ENCODE measurements around the gene CCR9.

Gene CCR9

DNA sequence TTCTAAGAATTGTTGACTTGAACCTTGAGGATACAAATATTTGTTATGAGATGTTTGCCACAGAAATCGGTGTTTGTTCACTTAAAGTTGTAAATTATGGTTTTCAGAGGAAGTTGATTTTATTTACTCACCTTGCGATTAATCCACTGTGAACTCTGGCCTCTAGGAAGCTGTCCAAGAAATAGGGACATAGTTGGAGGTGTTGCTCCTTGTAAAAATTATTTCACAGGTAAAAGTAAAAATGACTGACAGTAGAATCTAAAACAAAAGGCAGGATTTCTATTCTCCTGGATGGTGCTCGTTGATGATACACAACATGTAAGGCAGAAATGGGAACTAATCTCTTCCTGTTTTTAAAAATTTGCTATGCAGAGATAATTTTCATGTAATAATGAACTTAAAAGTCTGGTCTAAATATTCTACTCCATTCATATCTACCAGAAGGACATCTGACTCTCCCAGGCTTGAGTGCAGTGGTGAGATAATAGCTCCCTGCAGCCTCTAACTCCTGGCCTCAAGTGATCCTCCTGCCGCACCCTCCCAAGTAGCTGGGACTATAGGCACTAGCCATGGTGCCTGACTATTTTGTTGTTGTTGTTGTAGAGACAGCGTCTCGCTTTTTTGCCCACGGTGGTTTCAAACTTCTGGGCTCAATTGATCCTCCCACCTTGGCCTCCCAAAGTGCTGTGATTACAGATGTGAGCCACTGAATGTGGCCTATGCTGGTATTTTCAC is 27.4 kb upstream of the CCR9 start:
- Histone ChIP-seq H3K4me3 (ENCODE audit: insufficient read depth, low read length, poor library complexity, severe bottlenecking) (no peak overlapping the region), H3K27ac (ENCODE audit: low read depth, low read length) (no peak overlapping the region), H3K36me3 (ENCODE audit: low read length) (no peaks in the 10 kb centered on the region), H4K20me1 (ENCODE audit: low read depth, low read length) (no peaks in the 10 kb centered on the region), H3K9ac (ENCODE audit: low read length) (no peak overlapping the region), H3F3A (ENCODE audit: insufficient read depth) (no peaks in the 10 kb centered on the region), H3K4me2 (ENCODE audit: low read depth, low read length, poor library complexity, severe bottlenecking) (no peak overlapping the region), H3K79me2 (ENCODE audit: insufficient read depth, low read length) (no peaks in the 10 kb centered on the region), H3K9me3 (ENCODE audit: insufficient read depth, low read length) (no peaks in the 10 kb centered on the region), H2AFZ (ENCODE audit: low read depth, low read length, severe bottlenecking) (no peak overlapping the region), H3K9me2 (replicated peaks; ENCODE audit: insufficient read depth, low read length) (no peaks in the 10 kb centered on the region), H3K27me3 (ENCODE audit: low read length) (no peaks in the 10 kb centered on the region)
- TF ChIP-seq EZH2phosphoT487 (conservative IDR thresholded peaks at IDR 0.05; ENCODE audit: low read length) (no peak), CTCF (IDR thresholded peaks at IDR 0.05; ENCODE audit: insufficient read depth, low read length, poor library complexity, severe bottlenecking) (no peak)

DNA sequence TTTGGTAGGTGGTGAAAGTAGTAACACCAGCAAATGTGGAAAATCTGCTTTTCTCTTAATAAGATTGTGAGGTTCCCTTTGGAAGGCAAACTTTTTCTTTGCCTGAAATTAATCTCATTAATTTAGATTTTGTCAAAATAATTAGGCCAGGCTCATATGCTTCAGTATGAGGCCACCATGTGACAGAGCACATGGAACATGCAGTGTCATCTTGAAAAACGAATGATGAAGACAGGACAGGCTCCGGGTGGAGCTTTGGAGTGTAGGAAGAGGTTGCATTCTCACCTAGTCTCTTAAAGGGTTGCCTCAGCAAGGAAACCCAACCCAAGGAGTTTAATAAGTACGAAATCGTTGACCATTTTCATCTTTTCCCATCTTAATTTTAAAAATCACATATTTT is 25.9 kb upstream of the CCR9 start:
- Histone ChIP-seq H2AFZ (ENCODE audit: low read depth, low read length, severe bottlenecking) (no peak overlapping the region), H3K27me3 (ENCODE audit: low read length) (no peaks in the 10 kb centered on the region), H3K9me2 (replicated peaks; ENCODE audit: insufficient read depth, low read length) (no peaks in the 10 kb centered on the region), H4K20me1 (ENCODE audit: low read depth, low read length) (no peaks in the 10 kb centered on the region), H3K9me3 (ENCODE audit: insufficient read depth, low read length) (no peaks in the 10 kb centered on the region), H3K4me2 (ENCODE audit: low read depth, low read length, poor library complexity, severe bottlenecking) (no peak overlapping the region), H3K36me3 (ENCODE audit: low read length) (no peaks in the 10 kb centered on the region), H3K27ac (ENCODE audit: low read depth, low read length) (no peak overlapping the region), H3K4me3 (ENCODE audit: insufficient read depth, low read length, poor library complexity, severe bottlenecking) (no peak overlapping the region), H3F3A (ENCODE audit: insufficient read depth) (no peaks in the 10 kb centered on the region), H3K9ac (ENCODE audit: low read length) (no peak overlapping the region), H3K79me2 (ENCODE audit: insufficient read depth, low read length) (no peaks in the 10 kb centered on the region)
- TF ChIP-seq CTCF (IDR thresholded peaks at IDR 0.05; ENCODE audit: insufficient read depth, low read length, poor library complexity, severe bottlenecking) (no peak), EZH2phosphoT487 (conservative IDR thresholded peaks at IDR 0.05; ENCODE audit: low read length) (no peak)

DNA sequence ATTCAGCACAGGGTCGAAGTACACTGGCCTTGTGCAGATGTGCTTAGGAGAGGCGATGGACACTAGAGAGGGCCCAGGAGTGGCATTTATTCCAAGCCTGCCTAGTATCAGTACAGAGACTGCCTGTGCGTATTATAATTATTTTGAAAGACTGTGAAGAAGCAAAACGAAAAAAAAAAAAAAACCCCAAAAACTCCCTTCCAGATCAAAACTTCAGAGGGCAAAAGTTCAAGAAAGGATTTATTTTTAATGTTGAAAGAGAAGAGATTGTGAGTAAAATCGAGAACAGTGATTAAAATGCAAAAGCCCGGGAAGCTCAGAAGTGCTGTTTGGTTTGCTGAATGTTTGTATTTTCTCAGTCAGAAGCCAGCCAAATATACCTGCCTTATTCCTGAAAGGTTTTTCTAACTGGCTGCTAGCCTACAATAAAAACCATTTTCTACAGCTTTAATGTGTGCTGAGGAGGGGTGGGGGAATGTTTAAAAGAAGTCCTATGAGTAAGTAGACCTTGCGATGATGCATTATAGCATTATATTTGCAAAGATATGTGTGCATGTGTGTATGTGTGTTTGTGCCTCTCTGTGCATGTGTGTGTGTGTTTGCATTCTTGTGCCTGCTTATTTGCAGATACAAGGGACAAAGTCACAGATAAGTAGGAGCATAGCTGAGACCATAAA is 25.2 kb upstream of the CCR9 start:
- Histone ChIP-seq H3K9me3 (ENCODE audit: insufficient read depth, low read length) (no peaks in the 10 kb centered on the region), H3K79me2 (ENCODE audit: insufficient read depth, low read length) (no peaks in the 10 kb centered on the region), H3K9ac (ENCODE audit: low read length) (no peak overlapping the region), H3K4me3 (ENCODE audit: insufficient read depth, low read length, poor library complexity, severe bottlenecking) (no peak overlapping the region), H3K27ac (ENCODE audit: low read depth, low read length) (no peak overlapping the region), H3K4me2 (ENCODE audit: low read depth, low read length, poor library complexity, severe bottlenecking) (no peak overlapping the region), H3K9me2 (replicated peaks; ENCODE audit: insufficient read depth, low read length) (no peaks in the 10 kb centered on the region), H3K27me3 (ENCODE audit: low read length) (no peaks in the 10 kb centered on the region), H2AFZ (ENCODE audit: low read depth, low read length, severe bottlenecking) (no peak overlapping the region), H3F3A (ENCODE audit: insufficient read depth) (no peaks in the 10 kb centered on the region), H4K20me1 (ENCODE audit: low read depth, low read length) (no peaks in the 10 kb centered on the region), H3K36me3 (ENCODE audit: low read length) (no peaks in the 10 kb centered on the region)
- TF ChIP-seq EZH2phosphoT487 (conservative IDR thresholded peaks at IDR 0.05; ENCODE audit: low read length) (no peak), CTCF (IDR thresholded peaks at IDR 0.05; ENCODE audit: insufficient read depth, low read length, poor library complexity, severe bottlenecking) (no peak)
